ENCODE measurements around the gene SHE.

SHE gene

DNA sequence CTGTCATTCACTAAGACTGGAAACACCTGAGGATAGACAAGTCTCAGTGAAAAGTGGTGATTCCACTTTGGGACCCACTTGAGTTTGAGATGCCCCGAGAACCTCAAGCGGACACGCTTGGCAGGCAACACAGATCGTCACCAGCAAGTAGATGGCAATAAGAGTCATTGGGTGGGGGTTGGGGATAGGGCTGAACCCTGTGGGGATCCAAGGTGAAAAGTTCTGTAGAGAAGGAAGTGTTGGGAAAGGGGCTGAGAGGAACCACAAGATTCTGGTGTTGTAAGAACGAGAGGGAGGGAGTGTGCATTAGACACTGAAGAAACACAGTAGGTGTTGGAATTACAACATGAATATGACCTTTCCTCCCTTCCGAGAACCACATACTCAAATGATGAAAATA, 45.6 kb downstream of the SHE start:
- no peak for DNase-seq (ENCODE audit: low read depth)

DNA sequence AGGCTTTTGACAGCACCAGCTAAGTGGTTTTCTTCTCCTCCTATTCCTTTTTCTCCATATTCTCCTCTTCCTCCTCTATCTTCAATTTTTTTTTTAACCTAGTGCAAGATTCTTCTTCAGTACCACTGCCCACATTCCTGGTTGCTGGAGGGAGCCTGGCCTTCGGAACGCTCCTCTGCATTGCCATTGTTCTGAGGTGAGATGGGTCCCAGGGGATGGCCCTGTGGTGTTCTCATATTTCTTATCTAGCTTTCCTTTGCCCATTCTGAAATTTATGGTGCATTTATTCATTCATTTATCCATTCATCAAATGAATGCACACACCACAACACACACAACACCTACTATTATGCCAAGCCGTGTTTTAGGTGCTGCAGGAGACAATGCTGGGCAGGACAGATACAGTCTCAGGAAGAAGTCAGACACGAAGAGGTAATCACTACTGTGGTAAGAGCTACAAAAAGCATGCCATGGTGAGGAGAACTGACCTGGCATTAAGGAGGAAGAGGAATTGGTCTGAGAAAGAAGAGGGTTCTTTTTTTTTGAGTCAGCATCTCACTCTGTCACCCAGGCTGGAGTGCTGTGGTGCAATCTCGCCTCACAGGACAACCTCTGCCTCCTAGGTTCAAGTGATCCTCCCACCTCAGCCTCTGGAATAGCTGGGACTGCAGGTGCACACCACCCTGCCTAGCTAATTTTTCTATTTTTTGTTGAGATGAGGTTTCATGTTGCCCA, 47.7 kb downstream of the SHE start:
- H3K4me3 ChIP-seq (ENCODE audit: control insufficient read depth, low read depth, low read length), result no peak overlapping the region
- no peak for DNase-seq (ENCODE audit: low read depth)
- TF ChIP-seq, protein P1, sequence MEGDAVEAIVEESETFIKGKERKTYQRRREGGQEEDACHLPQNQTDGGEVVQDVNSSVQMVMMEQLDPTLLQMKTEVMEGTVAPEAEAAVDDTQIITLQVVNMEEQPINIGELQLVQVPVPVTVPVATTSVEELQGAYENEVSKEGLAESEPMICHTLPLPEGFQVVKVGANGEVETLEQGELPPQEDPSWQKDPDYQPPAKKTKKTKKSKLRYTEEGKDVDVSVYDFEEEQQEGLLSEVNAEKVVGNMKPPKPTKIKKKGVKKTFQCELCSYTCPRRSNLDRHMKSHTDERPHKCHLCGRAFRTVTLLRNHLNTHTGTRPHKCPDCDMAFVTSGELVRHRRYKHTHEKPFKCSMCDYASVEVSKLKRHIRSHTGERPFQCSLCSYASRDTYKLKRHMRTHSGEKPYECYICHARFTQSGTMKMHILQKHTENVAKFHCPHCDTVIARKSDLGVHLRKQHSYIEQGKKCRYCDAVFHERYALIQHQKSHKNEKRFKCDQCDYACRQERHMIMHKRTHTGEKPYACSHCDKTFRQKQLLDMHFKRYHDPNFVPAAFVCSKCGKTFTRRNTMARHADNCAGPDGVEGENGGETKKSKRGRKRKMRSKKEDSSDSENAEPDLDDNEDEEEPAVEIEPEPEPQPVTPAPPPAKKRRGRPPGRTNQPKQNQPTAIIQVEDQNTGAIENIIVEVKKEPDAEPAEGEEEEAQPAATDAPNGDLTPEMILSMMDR (IDR thresholded peaks at IDR 0.05; ENCODE audit: control insufficient read depth, insufficient read depth, low read depth, low read length, missing control alignments), result no peak

More for the DNA sequence above, 45.6 kb downstream of the SHE start:
- TF ChIP-seq, protein P1 (IDR thresholded peaks at IDR 0.05; ENCODE audit: control insufficient read depth, insufficient read depth, low read depth, low read length, missing control alignments), result no peak
- H3K4me3 ChIP-seq (ENCODE audit: control insufficient read depth, low read depth, low read length), result no peak overlapping the region

DNA sequence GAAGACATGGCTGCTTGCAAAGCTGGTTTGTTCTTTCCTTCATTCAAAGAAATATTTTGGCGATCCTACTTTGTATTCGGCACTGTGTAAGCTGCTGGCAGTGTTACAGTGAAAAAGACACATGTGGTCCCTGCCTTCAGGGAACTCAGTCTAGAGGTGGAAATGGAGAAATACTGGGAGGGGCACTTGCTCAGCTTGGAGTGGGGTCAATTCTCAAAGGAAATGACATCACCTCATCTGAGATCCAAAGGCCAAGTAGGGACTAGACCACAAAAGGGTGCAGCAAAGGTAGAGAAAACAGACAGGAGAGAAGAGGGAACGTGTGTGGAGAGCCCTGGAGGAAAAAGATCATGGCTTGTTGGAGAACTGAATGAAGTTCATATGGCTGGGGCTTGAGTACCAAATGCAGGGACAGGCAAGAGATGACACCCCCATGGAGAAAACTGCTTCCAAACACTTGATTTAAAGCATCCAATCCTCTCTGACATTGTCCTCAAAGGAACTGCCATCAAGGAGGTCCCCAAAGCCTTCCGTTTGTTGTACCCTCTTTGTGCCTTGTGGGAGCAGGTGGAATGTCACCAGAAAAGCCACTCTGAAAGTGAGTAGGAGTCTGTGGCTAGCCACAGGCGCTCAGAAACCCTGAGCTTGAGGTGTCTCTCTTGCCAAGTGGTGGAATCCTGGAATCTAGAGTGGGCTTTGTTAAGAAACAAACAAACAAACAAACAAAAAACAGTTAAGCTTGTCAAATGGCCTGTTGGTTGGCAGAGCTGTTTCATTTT, 48.4 kb downstream of the SHE start:
- TF ChIP-seq, protein P1 (IDR thresholded peaks at IDR 0.05; ENCODE audit: control insufficient read depth, insufficient read depth, low read depth, low read length, missing control alignments), result no peak
- no peak for DNase-seq (ENCODE audit: low read depth)
- no peak overlapping the region for H3K4me3 ChIP-seq (ENCODE audit: control insufficient read depth, low read depth, low read length)

DNA sequence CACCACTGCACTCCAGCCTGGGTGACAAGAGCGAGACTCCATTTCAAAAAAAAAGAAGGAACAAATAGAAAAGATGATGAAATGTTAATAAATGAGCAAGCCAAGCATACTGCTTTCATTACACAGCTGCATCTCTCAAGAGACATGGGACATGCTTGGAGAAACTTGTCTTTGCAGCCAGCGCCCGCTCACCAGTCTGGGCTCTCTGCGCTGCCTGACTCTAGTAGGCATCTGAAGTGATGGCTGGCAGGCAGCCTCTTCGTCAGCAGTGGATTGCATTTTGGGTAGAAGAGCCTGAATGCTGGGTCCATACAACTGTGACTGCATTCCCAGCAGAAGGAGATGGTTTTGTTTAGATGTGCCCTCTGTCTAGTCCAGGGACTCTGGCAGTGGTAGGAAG, 49.1 kb downstream of the SHE start:
- H3K4me3 ChIP-seq (ENCODE audit: control insufficient read depth, low read depth, low read length), result no peak overlapping the region

DNA sequence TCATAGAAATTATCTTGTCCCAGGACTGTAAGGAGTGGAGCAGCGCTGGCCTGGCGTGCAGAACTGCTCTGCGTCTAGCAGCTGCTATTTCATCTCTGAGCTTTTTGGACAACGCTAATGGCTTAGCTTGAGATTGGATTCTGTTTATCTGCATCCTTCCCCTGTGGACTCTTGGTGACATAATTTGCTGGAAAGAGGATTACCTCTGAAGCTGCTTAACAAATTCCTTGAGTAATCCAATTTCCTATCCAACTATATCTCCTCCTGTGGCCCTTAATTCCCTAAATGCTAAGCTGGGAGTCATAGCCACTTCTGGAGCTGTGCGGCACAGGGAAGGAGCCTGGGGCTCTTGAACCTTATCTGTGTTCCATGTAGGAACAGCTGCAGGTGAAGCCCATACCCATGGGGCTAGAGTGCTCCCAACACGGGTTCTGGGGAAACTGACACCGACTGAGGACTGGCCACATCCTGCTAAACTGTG, 53.8 kb downstream of the SHE start:
- TF ChIP-seq, protein P1 (IDR thresholded peaks at IDR 0.05; ENCODE audit: control insufficient read depth, insufficient read depth, low read depth, low read length, missing control alignments), result no peak
- no peak overlapping the region for H3K4me3 ChIP-seq (ENCODE audit: control insufficient read depth, low read depth, low read length)
- no peak for DNase-seq (ENCODE audit: low read depth)

More for the DNA sequence above, 49.1 kb downstream of the SHE start:
- TF ChIP-seq, protein P1 (IDR thresholded peaks at IDR 0.05; ENCODE audit: control insufficient read depth, insufficient read depth, low read depth, low read length, missing control alignments), result no peak
- no peak for DNase-seq (ENCODE audit: low read depth)

DNA sequence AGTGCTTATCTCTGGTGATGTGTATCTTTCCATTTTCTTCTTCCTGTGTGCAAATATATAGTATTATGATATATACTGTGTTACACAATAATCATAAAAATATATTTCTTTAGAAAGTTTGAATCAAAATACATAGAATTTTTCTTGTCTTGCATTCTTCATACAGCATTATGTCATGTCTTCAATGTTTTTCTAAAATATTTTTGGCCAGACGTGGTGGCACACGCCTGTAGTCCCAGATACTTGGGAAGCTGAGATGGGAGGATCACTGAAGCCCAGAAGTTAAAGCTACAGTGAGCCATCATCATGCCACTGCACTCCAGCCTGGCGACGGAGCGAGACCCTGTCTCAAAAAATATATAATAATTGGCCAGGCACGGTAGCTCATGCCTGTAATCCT, 55.4 kb downstream of the SHE start:
- H3K4me3 ChIP-seq (ENCODE audit: control insufficient read depth, low read depth, low read length), result no peak overlapping the region
- no peak for DNase-seq (ENCODE audit: low read depth)
- TF ChIP-seq, protein P1 (IDR thresholded peaks at IDR 0.05; ENCODE audit: control insufficient read depth, insufficient read depth, low read depth, low read length, missing control alignments), result no peak

Measured in AG09309 (cell line).